PC-3 (cell line): ENCODE results near the gene POLA1. TPM values are rescaled to one million over a fixed set of nuclear protein-coding genes. Genes with fewer than 3 reads are reported as not detected.

Source experiments
- ATAC-seq: fragments of 200-7000 bp; cut with Tn5 transposase; 2 replicates; pipeline ENCODE4 v1.9.1; 2020; ENCODE audit warnings: mild to moderate bottlenecking, moderate library complexity
- BruUV-seq: library from RNA; stranded (reverse); fragments of 400-500 nt; replicated peaks from 2 replicates; lab custom pipeline; 2021; lab: Mats Ljungman, UMichigan
- CTCF ChIA-PET: fragments of 300-600 bp; sonication (Branson Sonifier 250); formaldehyde crosslinking; loops from one replicate; lab custom pipeline; 2022; ENCODE audit warnings: antibody characterized with exemption; lab: Charles Lee
- POLR2A ChIA-PET: fragments of 300-600 bp; sonication (Branson Sonifier 250); formaldehyde crosslinking; loops from one replicate; lab custom pipeline; 2022; ENCODE audit warnings: antibody characterized with exemption; ENCODE audit not compliant: unreplicated experiment; lab: Charles Lee
- DNase-seq: peaks from one replicate; pipeline ENCODE4 v3.0.0-alpha.2; 2015
- H2AFZ ChIP-seq: fragments of 300-600 bp; sonication (generic); 2 replicates; pipeline ENCODE4 v1.6.0; 2016; ENCODE audit warnings: antibody characterized with exemption, low read length
- H3F3A ChIP-seq: fragments of 300-600 bp; sonication (generic); one replicate; pipeline ENCODE4 v1.6.0; 2017; ENCODE audit warnings: antibody characterized with exemption, low read length, control low read depth, mild to moderate bottlenecking; ENCODE audit not compliant: unreplicated experiment
- H3K27ac ChIP-seq: fragments of 300-600 bp; sonication (generic); 2 replicates; pipeline ENCODE4 v1.5.1; 2016; ENCODE audit warnings: mild to moderate bottlenecking, low read length
- H3K27me3 ChIP-seq: fragments of 300-600 bp; sonication (generic); 2 replicates; pipeline ENCODE4 v1.6.1; 2016; ENCODE audit warnings: low read length, mixed read lengths
- H3K36me3 ChIP-seq: fragments of 300-600 bp; sonication (generic); 2 replicates; pipeline ENCODE4 v1.6.1; 2016; ENCODE audit warnings: low read depth, mixed run types, low read length, mixed read lengths
- H3K4me1 ChIP-seq: fragments of 300-600 bp; sonication (generic); 2 replicates; pipeline ENCODE4 v1.5.1; 2016; ENCODE audit warnings: low read length; ENCODE audit not compliant: insufficient read depth
- H3K4me2 ChIP-seq: fragments of 300-600 bp; sonication (generic); 2 replicates; pipeline ENCODE4 v1.6.0; 2016; ENCODE audit warnings: low read length
- H3K4me3 ChIP-seq: fragments of 300-600 bp; sonication (generic); 2 replicates; pipeline ENCODE4 v1.5.1; 2016; ENCODE audit warnings: mild to moderate bottlenecking, low read length, mixed read lengths
- H3K79me2 ChIP-seq: fragments of 300-600 bp; sonication (generic); 2 replicates; pipeline ENCODE4 v1.6.1; 2017; ENCODE audit warnings: low read length, mixed read lengths
- H3K9ac ChIP-seq: fragments of 300-600 bp; sonication (generic); 2 replicates; pipeline ENCODE4 v1.6.0; 2016; ENCODE audit warnings: mild to moderate bottlenecking, low read length
- H3K9me2 ChIP-seq: fragments of 300-600 bp; sonication (generic); replicated peaks from 2 replicates; pipeline ENCODE4 v1.6.1; 2016; ENCODE audit warnings: mixed run types, low read length, mixed read lengths
- H3K9me3 ChIP-seq: fragments of 300-600 bp; sonication (generic); 2 replicates; pipeline ENCODE4 v1.6.1; 2016; ENCODE audit warnings: low read length, mixed read lengths
- H4K20me1 ChIP-seq: fragments of 300-600 bp; sonication (generic); 2 replicates; pipeline ENCODE4 v1.6.1; 2016; ENCODE audit warnings: low read length, mixed read lengths
- CTCF ChIP-seq: fragments of 300-600 bp; sonication (generic); conservative IDR thresholded peaks from 2 replicates; pipeline ENCODE4 v1.5.1; 2017; ENCODE audit warnings: antibody characterized with exemption, low read depth, mild to moderate bottlenecking, low read length
- EZH2 ChIP-seq: fragments of 300-600 bp; sonication (generic); IDR thresholded peaks from one replicate; pipeline ENCODE4 v1.6.1; 2017; ENCODE audit warnings: antibody characterized with exemption, mild to moderate bottlenecking, low read length; ENCODE audit not compliant: unreplicated experiment
- EZH2phosphoT487 ChIP-seq: fragments of 300-600 bp; sonication (generic); IDR thresholded peaks from 2 replicates; pipeline ENCODE4 v1.6.1; 2018; ENCODE audit warnings: mild to moderate bottlenecking, antibody characterized with exemption, low read length, borderline replicate concordance
- intact Hi-C: fragments of 100-400 bp; cut with micrococcal nuclease; formaldehyde crosslinking; loops from 2 replicates; pipeline ENCODE4 v1.9.0; 2023
- total RNA-seq: library from RNA; depleted of rRNA; stranded (reverse); fragments of >200 nt; gene quantifications from 2 replicates; pipeline ENCODE4 v1.2.3, GENCODE V29; 2014

The POLA1 gene
- total RNA-seq, 1 experiment from 2014 or later, result 19.6 TPM

DNA sequence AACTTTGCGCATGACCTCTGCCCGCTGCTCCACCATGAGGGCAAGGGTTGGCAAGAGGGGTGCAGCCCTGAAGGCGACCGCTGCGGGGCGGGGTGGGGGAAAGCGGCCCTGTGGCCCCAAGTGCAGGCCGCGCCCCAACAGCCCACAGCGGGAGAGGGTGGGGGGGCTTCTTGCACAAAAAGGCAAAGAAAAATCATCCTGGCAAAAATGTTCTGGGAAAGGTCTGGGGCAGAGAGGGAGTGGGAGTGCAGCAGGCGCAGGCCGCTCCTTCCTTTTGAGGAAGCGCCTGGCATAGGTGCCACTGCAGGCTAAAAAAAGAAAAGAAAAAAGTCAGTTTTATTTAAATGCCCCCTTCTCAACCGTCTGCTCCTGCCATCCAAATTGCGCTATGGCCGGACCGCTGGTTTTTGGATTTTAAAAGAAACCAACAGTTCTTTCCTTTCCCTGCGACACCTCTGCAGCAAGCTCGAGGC, 320.7 kb downstream of the POLA1 start:
- no peaks in the 10 kb centered on the region for H4K20me1 ChIP-seq
- no peak for ATAC-seq

GRCh38 chrX:25015486-25016360, 322.0 kb downstream of the POLA1 start, which contains the start of gene ARX:
Gene ARX (minus strand): TSS chrX:25015965. CDS start chrX:25015737, 228 bp downstream.
- no peak for DNase-seq

More for the DNA sequence above, 320.7 kb downstream of the POLA1 start:
- intact Hi-C loops, result no loop called here
- no peaks in the 10 kb centered on the region for H3K9me3 ChIP-seq
- no peak for DNase-seq
- no peaks in the 10 kb centered on the region for H3K36me3 ChIP-seq
- CTCF ChIA-PET, result no interaction called here
- H3K4me2 ChIP-seq, result no peak overlapping the region
- H3K9me2 ChIP-seq, result no peaks in the 10 kb centered on the region
- H3K9ac ChIP-seq, result no peak overlapping the region
- TF ChIP-seq EZH2, result no peak
- TF ChIP-seq CTCF, result no peak
- TF ChIP-seq EZH2phosphoT487, result no peak
- POLR2A ChIA-PET, result no interaction called here
- no peak overlapping the region for H3K27ac ChIP-seq
- BruUV-seq, result no TSS peak
- H3K4me3 ChIP-seq, result no peak overlapping the region
- H3K27me3 ChIP-seq, result peaks cover 56% of the 10 kb centered on the region
- H3K4me1 ChIP-seq, result no peaks in the 10 kb centered on the region
- H3K79me2 ChIP-seq, result no peaks in the 10 kb centered on the region
- H2AFZ ChIP-seq, result no peak overlapping the region
- H3F3A ChIP-seq, result no peaks in the 10 kb centered on the region

More at GRCh38 chrX:25015486-25016360, 322.0 kb downstream of the POLA1 start, which contains the start of gene ARX:
- H3K4me2 ChIP-seq, result no peak within 1 kb of the TSS
- H3K36me3 ChIP-seq, result no peaks in the 10 kb centered on the region
- no peak within 1 kb of the TSS for H2AFZ ChIP-seq
- H3K27me3 ChIP-seq, result peaks cover 68% of the 10 kb centered on the region
- H3K4me1 ChIP-seq, result no peaks in the 10 kb centered on the region
- H3K9ac ChIP-seq, result no peak within 1 kb of the TSS
- no peak for ATAC-seq
- no peaks in the 10 kb centered on the region for H3K9me3 ChIP-seq
- no peak for TF ChIP-seq EZH2
- no peak for TF ChIP-seq CTCF
- TF ChIP-seq EZH2phosphoT487, result no peak
- no TSS peak for BruUV-seq
- no peaks in the 10 kb centered on the region for H3K79me2 ChIP-seq
- H3F3A ChIP-seq, result no peaks in the 10 kb centered on the region
- H3K27ac ChIP-seq, result no peak within 1 kb of the TSS
- no peaks in the 10 kb centered on the region for H4K20me1 ChIP-seq
- H3K9me2 ChIP-seq, result no peaks in the 10 kb centered on the region
- CTCF ChIA-PET, result no interaction called here
- intact Hi-C loops, result no loop called here
- POLR2A ChIA-PET, result no interaction called here
- no peak within 1 kb of the TSS for H3K4me3 ChIP-seq
